ENCODE results near the gene CCDC68.

Gene CCDC68

GRCh38 chr18:54888378-54888777 lies 70.9 kb downstream of the CCDC68 start:
- CTCF ChIA-PET: no interaction called here

GRCh38 chr18:54883816-54884604 lies 75.3 kb downstream of the CCDC68 start:
- DNase-seq (ENCODE audit: extremely low spot score): no peak
- no peak for TF ChIP-seq CTCF (IDR thresholded peaks at IDR 0.05; ENCODE audit: control extremely low read depth, extremely low read depth, low read depth, missing control alignments)
- ChIA-PET POLR2A (no interaction called here), CTCF (interaction anchor here (1.3 to 1.5 kb wide), 2 partner anchors 12 to 25 kb away, joined by 3 to 4 read pairs; no protein-coding TSS in a partner anchor)

More at GRCh38 chr18:54888378-54888777, 70.9 kb downstream of the CCDC68 start:
- no peak for TF ChIP-seq CTCF (IDR thresholded peaks at IDR 0.05; ENCODE audit: control extremely low read depth, extremely low read depth, low read depth, missing control alignments)
- DNase-seq (ENCODE audit: extremely low spot score): no peak
- POLR2A ChIA-PET: no interaction called here

GRCh38 chr18:54882318-54882717 lies 76.9 kb downstream of the CCDC68 start:
- DNase-seq (ENCODE audit: extremely low spot score): no peak
- ChIA-PET CTCF (no interaction called here), POLR2A (no interaction called here)
- TF ChIP-seq CTCF (IDR thresholded peaks at IDR 0.05; ENCODE audit: control extremely low read depth, extremely low read depth, low read depth, missing control alignments): no peak

DNA sequence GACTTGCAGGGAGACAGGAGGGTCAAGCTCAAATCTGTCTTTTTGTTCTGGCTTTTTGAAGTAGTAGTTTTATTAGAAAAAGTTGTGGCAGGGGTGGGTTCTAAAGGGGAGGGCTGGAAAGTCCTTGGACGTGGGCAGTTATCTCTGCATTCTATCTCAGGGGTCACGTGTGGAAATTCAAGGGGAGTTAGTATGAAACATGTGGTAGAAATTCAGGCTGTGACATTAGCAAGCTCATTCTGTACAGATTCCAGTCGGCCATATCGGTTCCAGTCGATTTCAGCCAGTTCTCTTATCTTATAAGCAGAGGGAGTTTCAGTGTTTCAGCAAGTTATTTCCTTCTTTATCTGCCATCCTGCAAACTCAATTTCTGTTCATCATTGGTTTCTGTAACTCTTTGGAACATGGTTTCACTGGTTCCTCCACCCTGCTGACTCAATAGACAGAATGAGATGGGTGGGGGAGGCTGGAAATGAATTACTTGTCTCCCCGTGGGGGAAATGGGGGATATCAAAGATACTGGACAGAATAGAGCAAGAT lies 78.0 kb downstream of the CCDC68 start:
- ChIA-PET POLR2A (no interaction called here), CTCF (no interaction called here)
- no peak for DNase-seq (ENCODE audit: extremely low spot score)
- no peak for TF ChIP-seq CTCF (IDR thresholded peaks at IDR 0.05; ENCODE audit: control extremely low read depth, extremely low read depth, low read depth, missing control alignments)

- POLR2A ChIA-PET: no interaction called here
- TF ChIP-seq CTCF (IDR thresholded peaks at IDR 0.05; ENCODE audit: control extremely low read depth, extremely low read depth, low read depth, missing control alignments): no peak
- DNase-seq (ENCODE audit: extremely low spot score): no peak
- CTCF ChIA-PET: interaction anchor here (1.7 kb wide), 1 partner anchor 10 kb away, joined by 4 read pairs; no protein-coding TSS in a partner anchor
Observed at GRCh38 chr18:54880395-54881105, 78.7 kb downstream of the CCDC68 start.

DNA sequence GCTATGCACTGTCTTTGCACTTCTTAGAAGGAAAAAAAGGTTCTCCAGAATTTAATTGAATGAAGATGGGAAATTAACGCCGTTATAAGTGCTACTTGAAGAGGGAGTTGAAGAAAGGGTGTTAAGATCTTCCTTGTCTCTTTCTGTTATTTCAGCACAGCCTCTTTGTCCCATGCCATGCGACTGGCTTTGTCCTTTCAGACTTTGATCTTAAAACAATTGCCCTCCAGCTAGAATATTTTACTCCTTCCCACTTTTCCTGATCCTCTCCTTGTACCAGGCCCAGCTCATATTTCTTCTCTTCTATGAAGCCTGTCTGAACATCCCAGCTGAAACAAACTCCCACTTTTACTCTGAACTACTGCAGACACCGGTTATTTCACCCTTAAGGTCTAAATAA lies 79.6 kb downstream of the CCDC68 start:
- DNase-seq (ENCODE audit: extremely low spot score): no peak
- no peak for TF ChIP-seq CTCF (IDR thresholded peaks at IDR 0.05; ENCODE audit: control extremely low read depth, extremely low read depth, low read depth, missing control alignments)
- ChIA-PET POLR2A (no interaction called here), CTCF (interaction anchor here (1.7 kb wide), 1 partner anchor 11 kb away, joined by 4 read pairs; no protein-coding TSS in a partner anchor)

Measured in GM10248 (cell line).